NCI-H446 (cell line): Measurements from ENCODE around the gene SLC6A6.
"Not testable (repeated sequence)": the region's sequence is repeated elsewhere in the genome, so short reads cannot be mapped to it uniquely, and the experiment has no call there.

ENCODE experiments used
- DNase-seq, 2 experiments: peaks; one replicate each; lab custom pipeline; 2025; lab: John Stamatoyannopoulos, UW

SLC6A6 gene

GRCh38 chr3:14507757-14508504 is 105.5 kb downstream of the SLC6A6 start:
- no peak for DNase-seq

GRCh38 chr3:14508505-14508819 is 106.1 kb downstream of the SLC6A6 start:
- DNase-seq = no peak

GRCh38 chr3:14508966-14509795 is 106.8 kb downstream of the SLC6A6 start:
- peak in 1 of 2 experiments; percentile 11 for DNase-seq

DNA sequence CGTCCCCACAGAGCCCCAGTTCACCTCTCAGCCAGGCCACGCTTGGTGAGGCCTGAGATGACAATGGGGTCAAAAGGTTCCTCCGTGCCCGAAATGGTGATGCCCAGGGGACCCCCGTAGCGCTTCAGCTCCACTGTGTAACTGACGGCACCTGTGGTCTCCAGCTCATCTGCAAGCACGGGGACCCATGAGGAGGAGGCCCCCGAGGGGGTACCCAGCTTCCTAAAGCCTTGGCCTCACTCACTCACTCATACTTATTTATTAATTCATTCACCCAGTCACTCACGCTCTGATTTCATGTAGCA is 107.3 kb downstream of the SLC6A6 start:
- no peak for DNase-seq

DNA sequence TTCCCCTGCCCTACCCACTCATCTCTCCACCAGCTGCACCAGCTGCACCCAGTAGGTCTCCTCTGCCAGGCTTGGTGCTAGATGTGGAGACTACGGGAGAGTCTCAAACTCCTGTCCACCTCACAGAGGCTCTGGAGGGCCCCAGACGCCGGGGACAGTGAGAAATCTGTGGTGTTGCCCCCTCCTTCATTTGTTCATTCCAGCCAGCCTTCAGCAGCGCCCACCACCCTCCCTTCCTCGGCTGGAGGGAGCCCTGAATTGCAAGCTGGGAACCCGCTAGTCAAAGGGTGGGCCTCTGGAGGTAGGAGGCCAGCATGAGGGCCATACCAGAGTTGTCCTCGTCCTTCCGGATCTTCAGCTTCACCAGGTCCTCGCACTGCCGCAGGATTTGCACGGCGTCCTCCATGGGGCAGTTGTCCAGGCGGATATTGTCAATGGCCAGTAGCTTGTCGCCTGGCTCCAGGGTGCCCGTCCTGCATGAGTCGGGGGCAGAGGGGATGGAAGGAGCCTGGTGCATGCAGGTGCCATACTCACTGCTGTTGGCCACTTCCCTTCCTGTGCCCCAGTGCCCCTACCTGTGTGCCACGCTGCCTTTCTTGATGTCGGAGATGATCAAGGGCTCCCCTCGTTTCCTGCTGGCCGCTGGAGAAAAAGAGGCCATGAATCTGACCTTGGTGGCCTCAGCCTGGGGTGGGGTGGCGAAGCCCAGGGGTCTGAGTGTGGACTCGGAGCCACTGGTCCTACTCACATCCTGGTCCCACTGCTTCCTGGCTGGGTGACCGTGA is 108.6 kb downstream of the SLC6A6 start:
- no peak for DNase-seq

DNA sequence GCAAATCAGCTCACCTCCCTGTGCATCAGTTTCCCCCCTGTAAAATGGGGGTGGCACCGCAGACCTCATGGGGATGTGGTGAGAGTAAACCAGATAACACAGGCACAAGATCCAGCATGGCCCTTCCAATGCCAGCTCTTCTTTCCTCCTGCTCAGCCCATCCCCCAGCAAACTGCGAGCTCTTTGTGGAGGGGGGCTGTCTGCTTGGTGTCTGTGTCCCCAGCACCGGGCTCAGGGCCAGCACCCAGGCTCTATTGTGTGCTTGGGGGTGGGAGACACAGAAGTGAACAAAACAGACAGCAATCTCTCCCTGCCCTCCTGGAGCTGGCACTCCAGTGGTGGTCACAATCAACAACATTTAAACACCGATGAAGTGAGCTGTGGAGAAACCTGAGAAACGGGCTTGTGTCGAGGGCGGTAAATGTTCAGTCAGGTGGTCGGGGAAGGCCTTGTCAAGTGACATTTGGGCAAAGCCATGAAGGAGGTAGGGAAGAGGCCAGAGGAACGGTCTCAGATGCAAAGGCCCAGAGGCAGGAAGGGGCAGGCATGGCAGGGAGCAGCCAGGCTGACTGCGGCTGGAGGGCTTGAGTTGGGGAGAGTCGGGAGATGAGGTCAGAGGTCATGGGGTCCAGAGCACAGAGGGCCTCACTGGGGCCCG is 109.3 kb downstream of the SLC6A6 start:
- no peak for DNase-seq

DNA sequence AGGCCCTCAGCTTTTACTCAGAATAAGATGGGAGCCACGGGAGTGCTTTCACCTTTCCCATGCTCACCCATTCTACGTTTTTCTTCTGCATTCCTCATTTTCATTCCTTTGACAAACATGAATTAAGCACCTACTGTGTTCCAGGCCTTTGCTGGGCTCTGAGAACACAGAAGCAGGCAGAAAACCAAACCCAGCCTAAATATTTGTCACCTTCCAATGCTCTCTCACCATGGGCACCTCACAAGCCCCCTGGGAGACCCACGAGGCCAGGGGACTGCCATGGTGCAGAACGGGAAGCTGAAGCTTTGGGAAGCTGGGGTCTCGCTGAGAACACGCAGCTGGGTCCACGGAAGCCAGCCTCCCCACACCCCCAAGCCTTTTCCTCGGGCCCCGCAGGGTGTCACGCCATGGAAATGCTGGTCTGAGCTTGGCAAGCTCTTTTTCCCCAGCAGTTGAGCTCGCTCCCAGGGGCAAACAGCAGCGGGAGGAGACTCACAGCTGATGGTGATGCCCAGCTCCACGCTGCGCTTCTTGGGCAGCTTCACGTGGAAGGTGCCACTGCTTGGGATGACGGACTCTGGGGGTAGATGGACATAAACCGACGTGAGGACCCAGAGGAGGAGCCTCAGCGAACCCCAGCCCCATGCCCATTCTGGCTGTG is 110.0 kb downstream of the SLC6A6 start:
- no peak for DNase-seq

DNA sequence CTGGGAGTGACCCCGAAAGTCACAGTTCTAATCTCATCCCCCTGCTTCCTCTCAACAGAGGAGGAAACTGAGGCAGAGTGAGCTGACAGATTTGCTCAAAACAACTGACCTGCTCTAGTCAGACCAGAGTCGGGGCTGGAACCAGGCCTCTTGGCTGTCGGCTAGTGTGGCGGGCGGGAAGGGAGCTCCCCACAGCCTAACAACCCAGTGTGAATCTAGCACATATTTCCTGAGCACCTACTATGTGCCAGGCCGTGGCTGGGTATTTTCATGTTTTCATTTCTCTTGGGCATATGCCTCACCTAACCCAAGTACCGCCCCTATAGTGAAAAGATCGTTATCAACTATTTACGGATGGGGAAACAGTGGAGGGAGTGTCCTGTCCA is 110.5 kb downstream of the SLC6A6 start:
- no peak for DNase-seq

- DNase-seq = no peak
Observed at GRCh38 chr3:14513566-14514322, 111.3 kb downstream of the SLC6A6 start.

- DNase-seq = no peak
Observed at GRCh38 chr3:14514323-14514720, 111.9 kb downstream of the SLC6A6 start.

- DNase-seq = not testable (repeated sequence)
Observed at GRCh38 chr3:14515526-14515925, 113.1 kb downstream of the SLC6A6 start.

GRCh38 chr3:14516738-14517345 is 114.4 kb downstream of the SLC6A6 start:
- no peak for DNase-seq

GRCh38 chr3:14517601-14518431 is 115.4 kb downstream of the SLC6A6 start:
- no peak for DNase-seq

- DNase-seq = no peak
Observed at GRCh38 chr3:14518432-14518802, 116.0 kb downstream of the SLC6A6 start.

DNA sequence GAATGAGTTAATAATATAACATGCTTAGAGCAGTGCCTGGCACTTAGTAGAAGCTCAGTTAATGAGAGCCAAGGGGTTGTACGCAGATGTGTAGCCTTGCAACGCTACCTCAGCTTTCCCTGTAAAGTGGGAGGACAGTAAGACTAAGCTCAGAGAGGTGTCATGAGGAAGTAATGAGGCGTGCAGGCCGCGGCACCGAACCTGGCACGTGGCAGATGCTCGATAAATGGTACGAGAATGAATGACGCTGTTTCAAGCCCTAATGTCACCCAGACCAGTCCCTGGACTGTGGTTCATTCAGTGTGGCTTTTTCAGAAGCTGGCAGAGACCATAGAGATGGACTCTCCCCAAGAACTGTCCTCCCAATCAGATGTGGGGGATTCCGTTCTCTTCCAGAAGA is 116.5 kb downstream of the SLC6A6 start:
- no peak for DNase-seq

DNA sequence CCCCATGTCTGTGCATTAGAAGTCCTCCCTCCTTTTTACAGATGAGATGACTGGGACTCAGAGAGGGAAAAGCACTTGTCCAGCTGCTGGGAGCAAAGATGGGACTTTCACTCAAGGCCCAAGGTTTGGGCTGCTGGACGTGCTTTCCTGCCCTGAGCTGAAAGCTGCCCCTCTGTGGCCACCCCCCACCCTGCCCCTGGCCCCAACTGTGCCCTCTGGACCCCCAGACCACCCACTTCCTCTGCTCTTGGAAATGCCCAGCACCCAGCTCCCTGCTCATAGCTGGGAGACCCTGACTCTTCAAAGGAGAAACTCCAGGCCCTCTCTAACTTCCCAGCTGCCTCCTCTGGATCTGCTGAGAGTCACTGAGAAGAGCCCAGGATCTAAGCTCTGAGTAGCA is 117.0 kb downstream of the SLC6A6 start:
- DNase-seq = no peak

DNA sequence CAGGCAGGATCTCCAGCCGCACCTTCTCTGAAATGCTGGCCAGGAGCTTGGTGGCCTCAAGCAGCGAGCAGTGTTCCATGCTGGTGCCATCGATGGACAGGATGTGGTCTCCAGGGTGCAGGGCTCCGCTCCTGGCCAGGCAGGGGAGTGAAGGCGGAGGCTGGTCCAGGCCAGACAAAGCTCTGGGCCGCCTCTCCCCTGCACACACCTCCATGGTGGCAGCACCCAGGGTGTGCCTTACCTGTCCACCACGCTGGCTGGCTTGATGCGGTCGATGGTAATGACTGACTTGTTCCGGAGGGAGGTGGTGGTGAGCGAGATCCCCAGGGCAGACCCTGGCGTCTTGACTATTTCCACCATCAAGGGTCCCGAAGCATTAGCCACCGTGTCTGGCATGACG is 117.7 kb downstream of the SLC6A6 start:
- no peak for DNase-seq

GRCh38 chr3:14520967-14521366 is 118.6 kb downstream of the SLC6A6 start:
- DNase-seq = no peak

DNA sequence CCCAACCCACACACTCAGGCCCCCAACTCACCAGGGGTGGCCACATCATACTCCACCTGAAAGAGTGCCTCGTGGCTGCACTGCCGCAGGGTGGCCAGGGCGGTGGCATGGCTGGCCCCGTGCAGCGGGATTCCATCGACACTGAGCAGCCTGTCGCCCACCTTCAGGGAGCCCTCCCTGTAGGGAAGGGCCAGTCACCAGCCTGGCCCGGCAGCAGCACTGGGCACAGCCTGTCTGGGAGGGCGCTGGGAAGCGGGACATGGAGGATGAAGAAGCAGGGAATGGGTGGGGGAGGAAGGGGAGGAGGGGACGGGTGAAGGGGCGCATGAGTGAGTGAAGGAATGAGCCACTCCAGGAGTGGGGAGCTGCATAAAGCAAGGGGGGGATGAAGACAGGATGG is 119.2 kb downstream of the SLC6A6 start:
- DNase-seq = no peak

GRCh38 chr3:14522129-14522691 is 119.8 kb downstream of the SLC6A6 start:
- no peak for DNase-seq
